GM10248 (cell line): Measurements from ENCODE around the gene LGR6.

Experiments used
- CTCF ChIA-PET: fragments of 300-600 bp; sonication (Branson Sonifier 250); formaldehyde crosslinking; extraction: SDS; loops from one replicate; lab custom pipeline; 2021; ENCODE audit warnings: antibody characterized with exemption; lab: Yijun Ruan, JAX
- POLR2A ChIA-PET: fragments of 350-650 bp; sonication (Branson Sonifier 250); formaldehyde crosslinking; extraction: SDS; loops from one replicate; lab custom pipeline; 2020; ENCODE audit warnings: antibody characterized with exemption; lab: Yijun Ruan, JAX
- DNase-seq: peaks from one replicate; pipeline ENCODE4 v3.0.0; 2012; ENCODE audit errors: extremely low spot score
- TF ChIP-seq, protein P1 (sequence below): IDR thresholded peaks from 2 replicates; pipeline ENCODE4 v1.5.1; 2012; ENCODE audit warnings: mild to moderate bottlenecking, low read depth; ENCODE audit errors: extremely low read depth, missing control alignments, control extremely low read depth

The LGR6 gene

GRCh38 chr1:202210385-202210784 lies 16.8 kb downstream of the LGR6 start:
- POLR2A ChIA-PET, result no interaction called here
- no peak for DNase-seq
- CTCF ChIA-PET, result interaction anchor here (2.1 kb wide), 1 partner anchor 21 kb away, joined by 8 read pairs; no protein-coding TSS in a partner anchor
- TF ChIP-seq, protein P1, sequence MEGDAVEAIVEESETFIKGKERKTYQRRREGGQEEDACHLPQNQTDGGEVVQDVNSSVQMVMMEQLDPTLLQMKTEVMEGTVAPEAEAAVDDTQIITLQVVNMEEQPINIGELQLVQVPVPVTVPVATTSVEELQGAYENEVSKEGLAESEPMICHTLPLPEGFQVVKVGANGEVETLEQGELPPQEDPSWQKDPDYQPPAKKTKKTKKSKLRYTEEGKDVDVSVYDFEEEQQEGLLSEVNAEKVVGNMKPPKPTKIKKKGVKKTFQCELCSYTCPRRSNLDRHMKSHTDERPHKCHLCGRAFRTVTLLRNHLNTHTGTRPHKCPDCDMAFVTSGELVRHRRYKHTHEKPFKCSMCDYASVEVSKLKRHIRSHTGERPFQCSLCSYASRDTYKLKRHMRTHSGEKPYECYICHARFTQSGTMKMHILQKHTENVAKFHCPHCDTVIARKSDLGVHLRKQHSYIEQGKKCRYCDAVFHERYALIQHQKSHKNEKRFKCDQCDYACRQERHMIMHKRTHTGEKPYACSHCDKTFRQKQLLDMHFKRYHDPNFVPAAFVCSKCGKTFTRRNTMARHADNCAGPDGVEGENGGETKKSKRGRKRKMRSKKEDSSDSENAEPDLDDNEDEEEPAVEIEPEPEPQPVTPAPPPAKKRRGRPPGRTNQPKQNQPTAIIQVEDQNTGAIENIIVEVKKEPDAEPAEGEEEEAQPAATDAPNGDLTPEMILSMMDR, result no peak

GRCh38 chr1:202210969-202211368 lies 17.4 kb downstream of the LGR6 start:
- ChIA-PET CTCF (no interaction called here), POLR2A (no interaction called here)
- DNase-seq, result no peak
- TF ChIP-seq, protein P1, result no peak

DNA sequence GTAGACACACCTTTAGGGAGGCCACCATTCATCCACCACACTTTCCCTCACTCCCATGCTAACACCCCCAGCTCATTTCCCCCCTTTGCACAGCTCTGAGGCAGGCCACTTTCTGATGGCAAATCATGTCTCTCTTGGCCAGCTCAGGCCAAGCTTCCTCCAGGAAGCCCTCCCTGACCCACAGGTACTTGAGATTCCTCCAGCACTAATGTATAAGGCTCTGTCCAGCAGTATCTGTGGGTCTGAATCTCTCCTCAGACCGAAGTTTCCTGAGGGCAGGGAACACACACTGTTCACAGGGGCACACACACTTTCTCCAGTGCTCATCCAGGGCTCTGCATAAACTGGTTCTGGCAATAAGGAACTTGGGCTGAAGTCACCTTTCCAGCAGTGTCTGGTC lies 19.2 kb downstream of the LGR6 start:
- no peak for DNase-seq
- ChIA-PET CTCF (interaction anchor here (1.1 to 1.5 kb wide), 3 partner anchors 20 to 102 kb away, joined by 3 to 5 read pairs (median 3); no protein-coding TSS in a partner anchor), POLR2A (no interaction called here)
- TF ChIP-seq, protein P1, result no peak

GRCh38 chr1:202213361-202214088 lies 19.9 kb downstream of the LGR6 start:
- CTCF ChIA-PET, result interaction anchor here (1.2 to 1.5 kb wide), 2 partner anchors 24 to 102 kb away, joined by 3 read pairs; no protein-coding TSS in a partner anchor
- DNase-seq, result no peak
- TF ChIP-seq, protein P1, result no peak
- POLR2A ChIA-PET, result no interaction called here

- CTCF ChIA-PET, result interaction anchor here (1.0 to 2.1 kb wide), 5 partner anchors 10 to 25 kb away, joined by 3 to 10 read pairs (median 3); partner anchors contain the start of gene LGR6
These were observed 20.7 kb downstream of the LGR6 start for GRCh38 chr1:202214089-202214843.

DNA sequence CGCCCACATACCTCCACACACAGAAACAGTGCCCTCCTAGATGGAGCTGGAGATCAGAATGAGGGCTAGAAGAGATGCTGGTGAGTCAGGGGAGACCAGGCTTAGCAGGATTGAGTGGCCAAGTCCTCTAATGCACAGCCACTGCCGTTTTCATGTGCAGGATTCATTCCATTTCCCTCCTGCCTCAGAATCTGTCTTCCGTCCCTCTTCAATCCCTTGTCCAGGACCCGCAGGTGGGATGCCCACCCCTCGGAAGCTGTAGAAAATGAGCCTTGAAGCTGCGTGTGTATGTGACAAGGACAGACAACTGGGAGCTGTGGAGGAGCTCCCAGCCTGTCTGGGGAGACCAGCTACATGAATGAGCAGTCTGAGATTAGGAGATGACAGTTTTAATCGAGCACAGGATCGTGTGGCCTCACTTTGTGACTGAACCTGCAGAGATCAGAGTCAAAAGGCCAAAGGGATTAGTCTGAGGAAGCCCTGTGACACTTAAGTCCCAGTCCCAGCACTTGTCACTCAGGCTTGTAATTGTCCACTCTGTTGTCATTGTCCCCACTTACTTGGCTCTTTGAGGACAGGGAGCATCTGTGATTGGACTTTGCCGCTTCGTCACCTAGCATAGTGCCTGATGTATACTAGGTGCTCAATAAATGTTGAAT lies 22.0 kb downstream of the LGR6 start:
- ChIA-PET POLR2A (no interaction called here), CTCF (interaction anchor here (1.5 to 2.1 kb wide), 3 partner anchors 9 to 23 kb away, joined by 3 to 10 read pairs (median 6); partner anchors contain the start of gene LGR6)
- TF ChIP-seq, protein P1, result no peak
- DNase-seq, result no peak

More at GRCh38 chr1:202214089-202214843, 20.7 kb downstream of the LGR6 start:
- TF ChIP-seq, protein P1, result no peak
- DNase-seq, result no peak
- POLR2A ChIA-PET, result no interaction called here
